ENCODE results near the gene LCN9. TPM values are rescaled to one million over a fixed set of nuclear protein-coding genes. Genes with fewer than 3 reads are reported as not detected.

LCN9 gene
- total RNA-seq, 1 experiment from 2014 or later = 0.52 TPM

- H2AFZ ChIP-seq (ENCODE audit: low read length) = no peak overlapping the region
- Mint-ChIP-seq H3K27ac (no peak overlapping the region), H3K27me3 (ENCODE audit: low read depth) (peaks cover 50% of the 10 kb centered on the region), H3K4me3 (no peak overlapping the region), H3K9me3 (no peaks in the 10 kb centered on the region; a peak in 1 of 5 replicates), H3K36me3 (ENCODE audit: insufficient read depth in 1 of 3, low read depth in 3 of 3) (no peaks in the 10 kb centered on the region), H3K4me1 (peaks cover 0 to 5% of the 10 kb centered on the region in 2 experiments; a peak in 1 of 4 replicates)
- no peak overlapping the region for H4K5ac ChIP-seq (ENCODE audit: insufficient read length, low read depth, low read length)
- no peak overlapping the region for H3K4me2 ChIP-seq (ENCODE audit: insufficient read depth, insufficient read length, low read length)
- H3K79me1 ChIP-seq (ENCODE audit: insufficient read depth, low read depth, low read length, poor library complexity, severe bottlenecking) = no peaks in the 10 kb centered on the region
- no peak overlapping the region for H3K18ac ChIP-seq (ENCODE audit: insufficient read length, low read depth, low read length)
- no peak overlapping the region for H3K14ac ChIP-seq (ENCODE audit: insufficient read depth, low read length)
- no peak for DNase-seq
- H3K27me3 ChIP-seq (ENCODE audit: insufficient read depth, low read length) = peaks cover 6% of the 10 kb centered on the region; the same call in 1 of the 2 replicates
- no peak overlapping the region for H2BK15ac ChIP-seq (ENCODE audit: low read depth, low read length)
- H2BK12ac ChIP-seq (ENCODE audit: insufficient read length, low read depth, low read length) = no peak overlapping the region
- H4K8ac ChIP-seq (replicated peaks; ENCODE audit: insufficient read length, low read depth, low read length) = no peak overlapping the region
- H3K23me2 ChIP-seq (ENCODE audit: insufficient read length, low read depth, low read length, poor library complexity, severe bottlenecking) = no peaks in the 10 kb centered on the region
- H2AK5ac ChIP-seq (ENCODE audit: insufficient read length, low read length) = no peak overlapping the region
- H2BK20ac ChIP-seq (ENCODE audit: low read depth, low read length, poor library complexity, severe bottlenecking) = no peak overlapping the region
- no CpG with 5 or more reads among the region's 10 CpGs for WGBS (ENCODE audit: extremely low coverage, insufficient read length, low lambda C conversion rate)
- H3K23ac ChIP-seq (ENCODE audit: insufficient read length, low read depth, low read length) = no peak overlapping the region
- H4K91ac ChIP-seq (ENCODE audit: insufficient read length, low read depth, low read length) = no peak overlapping the region
- no peak overlapping the region for H3K27ac ChIP-seq (ENCODE audit: insufficient read length, low read depth, low read length)
- TF ChIP-seq, protein P1, sequence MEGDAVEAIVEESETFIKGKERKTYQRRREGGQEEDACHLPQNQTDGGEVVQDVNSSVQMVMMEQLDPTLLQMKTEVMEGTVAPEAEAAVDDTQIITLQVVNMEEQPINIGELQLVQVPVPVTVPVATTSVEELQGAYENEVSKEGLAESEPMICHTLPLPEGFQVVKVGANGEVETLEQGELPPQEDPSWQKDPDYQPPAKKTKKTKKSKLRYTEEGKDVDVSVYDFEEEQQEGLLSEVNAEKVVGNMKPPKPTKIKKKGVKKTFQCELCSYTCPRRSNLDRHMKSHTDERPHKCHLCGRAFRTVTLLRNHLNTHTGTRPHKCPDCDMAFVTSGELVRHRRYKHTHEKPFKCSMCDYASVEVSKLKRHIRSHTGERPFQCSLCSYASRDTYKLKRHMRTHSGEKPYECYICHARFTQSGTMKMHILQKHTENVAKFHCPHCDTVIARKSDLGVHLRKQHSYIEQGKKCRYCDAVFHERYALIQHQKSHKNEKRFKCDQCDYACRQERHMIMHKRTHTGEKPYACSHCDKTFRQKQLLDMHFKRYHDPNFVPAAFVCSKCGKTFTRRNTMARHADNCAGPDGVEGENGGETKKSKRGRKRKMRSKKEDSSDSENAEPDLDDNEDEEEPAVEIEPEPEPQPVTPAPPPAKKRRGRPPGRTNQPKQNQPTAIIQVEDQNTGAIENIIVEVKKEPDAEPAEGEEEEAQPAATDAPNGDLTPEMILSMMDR (conservative IDR thresholded peaks at IDR 0.05) = no peak
- no peaks in the 10 kb centered on the region for H3K4me1 ChIP-seq (ENCODE audit: insufficient read depth, low read length)
- no peak overlapping the region for H3K9ac ChIP-seq (ENCODE audit: extremely low read depth, insufficient read length, low read length)
- no peak overlapping the region for H2BK5ac ChIP-seq (ENCODE audit: insufficient read length, low read length)
- no peaks in the 10 kb centered on the region for H3K9me3 ChIP-seq (ENCODE audit: control insufficient read depth, low read depth, low read length)
- no peak overlapping the region for H3K4ac ChIP-seq (ENCODE audit: low read depth, low read length)
- no peak overlapping the region for H2BK120ac ChIP-seq (ENCODE audit: low read depth, low read length, poor library complexity, severe bottlenecking)
- no peaks in the 10 kb centered on the region for H3K79me2 ChIP-seq (ENCODE audit: insufficient read depth, low read length)
- H4K20me1 ChIP-seq (ENCODE audit: control insufficient read depth, insufficient read depth, insufficient read length) = no peaks in the 10 kb centered on the region
- no peak overlapping the region for H3T11ph ChIP-seq (ENCODE audit: low read length)
- no peak overlapping the region for H3K56ac ChIP-seq (ENCODE audit: insufficient read length, low read depth, low read length)
Measured at GRCh38 chr9:135711881-135712280, 48.8 kb downstream of the LCN9 start.
